ENCODE measurements around the gene CADPS. TPM values are rescaled to one million over a fixed set of nuclear protein-coding genes. Genes with fewer than 3 reads are reported as not detected.

The CADPS gene
- total and polyA plus RNA-seq, 8 donors, result 16.1 to 112 (median 26.0) TPM

DNA sequence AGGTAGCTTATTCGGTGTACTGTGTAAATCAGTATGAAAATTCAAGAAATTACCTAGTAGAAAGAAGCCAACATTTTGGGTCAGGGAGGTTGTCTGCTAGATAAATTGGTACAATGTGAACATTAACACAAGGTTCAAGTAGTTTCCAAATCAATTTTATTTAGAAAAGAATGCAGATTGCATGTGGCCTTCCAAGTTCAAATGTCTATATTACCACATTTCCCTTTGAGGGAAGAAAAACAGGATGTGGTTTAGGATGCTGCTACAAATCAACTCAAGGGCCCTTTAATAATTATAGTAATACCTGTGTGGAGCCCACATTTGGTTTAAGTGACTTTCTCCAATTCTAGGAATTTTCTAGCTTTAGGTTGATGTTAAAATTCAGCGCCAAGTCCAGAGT lies 57.5 kb downstream of the CADPS start:
- Histone ChIP-seq H3K27ac (no peak overlapping the region), H3K4me1 (peaks cover 0 to 4% (median 0%) of the 10 kb centered on the region in 3 donors), H3K4me3 (no peak overlapping the region), H3K36me3 (no peaks in the 10 kb centered on the region), H3K9me3 (no peaks in the 10 kb centered on the region), H3K27me3 (no peaks in the 10 kb centered on the region)
- intact Hi-C loops (cut with DNase I), result no loop called here
- WGBS, 2 donors, result 55 to 65% methylated on average over 2 of the region's 2 CpGs
- TF ChIP-seq, protein P1, sequence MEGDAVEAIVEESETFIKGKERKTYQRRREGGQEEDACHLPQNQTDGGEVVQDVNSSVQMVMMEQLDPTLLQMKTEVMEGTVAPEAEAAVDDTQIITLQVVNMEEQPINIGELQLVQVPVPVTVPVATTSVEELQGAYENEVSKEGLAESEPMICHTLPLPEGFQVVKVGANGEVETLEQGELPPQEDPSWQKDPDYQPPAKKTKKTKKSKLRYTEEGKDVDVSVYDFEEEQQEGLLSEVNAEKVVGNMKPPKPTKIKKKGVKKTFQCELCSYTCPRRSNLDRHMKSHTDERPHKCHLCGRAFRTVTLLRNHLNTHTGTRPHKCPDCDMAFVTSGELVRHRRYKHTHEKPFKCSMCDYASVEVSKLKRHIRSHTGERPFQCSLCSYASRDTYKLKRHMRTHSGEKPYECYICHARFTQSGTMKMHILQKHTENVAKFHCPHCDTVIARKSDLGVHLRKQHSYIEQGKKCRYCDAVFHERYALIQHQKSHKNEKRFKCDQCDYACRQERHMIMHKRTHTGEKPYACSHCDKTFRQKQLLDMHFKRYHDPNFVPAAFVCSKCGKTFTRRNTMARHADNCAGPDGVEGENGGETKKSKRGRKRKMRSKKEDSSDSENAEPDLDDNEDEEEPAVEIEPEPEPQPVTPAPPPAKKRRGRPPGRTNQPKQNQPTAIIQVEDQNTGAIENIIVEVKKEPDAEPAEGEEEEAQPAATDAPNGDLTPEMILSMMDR (IDR thresholded peaks at IDR 0.05), result no peak
- FAIRE-seq (no peak), DNase-seq (no peak), ATAC-seq (no peak)

DNA sequence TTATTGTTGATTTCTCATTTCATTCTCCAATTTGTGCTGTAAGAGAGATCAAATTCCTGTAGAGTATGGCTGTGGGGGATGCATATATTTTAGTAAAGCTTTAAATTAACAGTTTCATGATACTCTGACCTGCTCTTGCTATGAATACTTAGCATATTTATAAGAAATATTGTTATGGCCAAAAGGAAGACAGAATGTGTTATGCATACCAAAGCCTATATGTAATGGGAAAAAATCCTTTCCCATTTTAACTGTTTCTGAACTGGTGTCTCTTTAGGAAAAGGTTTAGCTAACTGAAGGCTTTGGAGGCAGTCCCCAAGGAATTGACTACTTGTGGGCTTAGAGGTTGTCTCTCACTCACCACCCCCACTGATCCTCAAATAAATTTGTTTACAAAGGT lies 59.2 kb downstream of the CADPS start:
- Histone ChIP-seq H3K27me3 (no peaks in the 10 kb centered on the region), H3K9me3 (no peaks in the 10 kb centered on the region), H3K4me1 (peaks cover 0 to 4% (median 0%) of the 10 kb centered on the region in 3 donors), H3K36me3 (no peaks in the 10 kb centered on the region), H3K4me3 (no peak overlapping the region), H3K27ac (no peak overlapping the region)
- intact Hi-C loops (cut with DNase I), result no loop called here
- ATAC-seq (no peak), DNase-seq (no peak), FAIRE-seq (no peak)
- TF ChIP-seq, protein P1 (IDR thresholded peaks at IDR 0.05), result no peak

DNA sequence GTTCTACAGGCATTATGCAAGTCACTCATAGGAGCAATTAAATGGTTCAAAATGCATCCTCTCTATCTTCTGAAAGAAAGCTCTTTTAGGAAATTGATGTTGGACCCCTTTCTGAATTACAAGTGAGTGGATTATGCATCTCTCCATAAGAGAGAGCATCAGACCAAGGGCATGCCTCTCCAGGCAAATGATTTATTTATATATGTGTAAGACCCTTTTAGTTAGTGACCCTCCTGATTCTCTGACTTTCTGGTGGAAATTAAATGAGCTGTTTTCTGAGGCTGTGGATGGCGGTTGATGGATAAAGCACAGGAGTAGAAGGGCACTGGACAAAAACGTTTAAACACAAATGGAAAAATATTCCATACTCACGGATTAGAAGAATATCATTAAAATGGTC lies 62.6 kb downstream of the CADPS start:
- TF ChIP-seq, protein P1 (IDR thresholded peaks at IDR 0.05), result no peak
- no peak for FAIRE-seq
- Histone ChIP-seq H3K4me1 (peaks cover 0 to 3% (median 0%) of the 10 kb centered on the region in 3 donors), H3K27ac (no peak overlapping the region), H3K9me3 (no peaks in the 10 kb centered on the region), H3K4me3 (no peak overlapping the region), H3K27me3 (no peaks in the 10 kb centered on the region), H3K36me3 (no peaks in the 10 kb centered on the region)
- WGBS, 2 donors, result 63 to 72% methylated on average over 3 of the region's 3 CpGs
- DNase-seq, result no peak
- intact Hi-C loops (cut with DNase I), result no loop called here
- no peak for ATAC-seq

DNA sequence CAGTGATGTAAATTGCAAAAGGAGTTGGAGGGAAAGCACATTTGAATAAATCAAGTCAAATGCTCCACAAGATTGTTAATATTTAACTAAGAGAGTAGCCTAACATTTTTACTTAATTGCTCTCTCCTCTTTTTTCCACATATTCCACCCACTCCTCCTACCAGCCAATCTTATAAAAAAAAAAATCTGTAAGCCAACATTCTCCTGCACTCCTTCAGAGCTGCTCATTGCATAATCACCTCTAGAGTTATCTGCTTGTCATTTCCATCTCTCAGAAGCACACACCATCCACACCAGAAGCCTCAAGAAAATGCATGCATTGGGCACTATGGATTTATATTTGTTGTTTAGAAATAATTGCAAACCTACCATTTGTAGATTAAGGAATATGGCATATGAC lies 64.1 kb downstream of the CADPS start:
- ATAC-seq (no peak), FAIRE-seq (no peak), DNase-seq (no peak)
- Histone ChIP-seq H3K36me3 (no peaks in the 10 kb centered on the region), H3K4me3 (no peak overlapping the region), H3K27ac (no peak overlapping the region), H3K4me1 (no peaks in the 10 kb centered on the region), H3K9me3 (no peaks in the 10 kb centered on the region), H3K27me3 (no peaks in the 10 kb centered on the region)
- intact Hi-C loops (cut with DNase I), result no loop called here
- TF ChIP-seq, protein P1 (IDR thresholded peaks at IDR 0.05), result no peak

DNA sequence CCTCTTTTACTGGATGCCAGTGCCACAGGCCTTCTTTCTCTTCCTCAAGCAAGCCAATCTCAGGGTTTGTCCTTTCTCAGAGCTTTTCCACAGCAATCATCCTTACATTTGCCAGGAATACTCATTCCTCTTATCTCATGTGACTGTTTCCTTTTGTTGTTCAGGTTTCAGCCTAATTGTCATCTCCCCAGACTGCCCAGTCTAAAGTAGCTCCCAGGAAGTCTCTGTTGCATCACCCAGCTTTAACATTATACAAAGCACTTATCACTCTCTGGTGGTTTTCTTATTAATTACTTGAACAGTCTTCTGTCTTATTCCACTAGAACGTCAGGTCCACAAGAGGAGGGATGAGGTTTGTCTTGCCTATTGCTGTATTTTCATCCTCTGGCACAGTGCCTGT lies 65.8 kb downstream of the CADPS start:
- H3K9me3 ChIP-seq, result no peaks in the 10 kb centered on the region
- no peak overlapping the region for H3K4me3 ChIP-seq
- ATAC-seq (no peak), FAIRE-seq (no peak), DNase-seq (no peak)
- no peaks in the 10 kb centered on the region for H3K27me3 ChIP-seq
- TF ChIP-seq, protein P1 (IDR thresholded peaks at IDR 0.05), result no peak
- intact Hi-C loops (cut with DNase I), result no loop called here
- WGBS, 2 donors, result 55 to 56% methylated on average over 1 of the region's 1 CpG
- H3K27ac ChIP-seq, result no peak overlapping the region
- no peaks in the 10 kb centered on the region for H3K4me1 ChIP-seq
- H3K36me3 ChIP-seq, result no peaks in the 10 kb centered on the region
